Measurements from ENCODE around the gene CFAP206.

DNA sequence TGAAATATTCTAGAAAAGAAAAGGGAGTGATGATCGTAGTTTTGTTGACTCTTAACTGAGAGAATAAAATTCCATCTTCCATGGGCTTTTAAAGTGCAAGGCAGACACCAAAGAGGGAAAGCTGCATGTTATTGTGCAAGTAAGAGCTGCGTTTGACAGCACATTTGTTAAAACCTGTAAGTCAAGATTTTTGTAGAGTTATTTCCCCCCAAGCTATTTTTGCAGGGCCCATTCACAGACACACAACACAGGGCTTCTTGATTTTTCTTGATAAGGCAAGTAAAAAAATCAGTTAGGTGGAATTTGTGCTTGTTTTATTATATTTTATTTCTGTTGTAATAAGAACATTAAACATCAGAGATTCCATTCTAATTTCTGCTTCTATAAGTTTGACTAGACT is 13.8 kb downstream of the CFAP206 start:
- TF ChIP-seq, protein P1, sequence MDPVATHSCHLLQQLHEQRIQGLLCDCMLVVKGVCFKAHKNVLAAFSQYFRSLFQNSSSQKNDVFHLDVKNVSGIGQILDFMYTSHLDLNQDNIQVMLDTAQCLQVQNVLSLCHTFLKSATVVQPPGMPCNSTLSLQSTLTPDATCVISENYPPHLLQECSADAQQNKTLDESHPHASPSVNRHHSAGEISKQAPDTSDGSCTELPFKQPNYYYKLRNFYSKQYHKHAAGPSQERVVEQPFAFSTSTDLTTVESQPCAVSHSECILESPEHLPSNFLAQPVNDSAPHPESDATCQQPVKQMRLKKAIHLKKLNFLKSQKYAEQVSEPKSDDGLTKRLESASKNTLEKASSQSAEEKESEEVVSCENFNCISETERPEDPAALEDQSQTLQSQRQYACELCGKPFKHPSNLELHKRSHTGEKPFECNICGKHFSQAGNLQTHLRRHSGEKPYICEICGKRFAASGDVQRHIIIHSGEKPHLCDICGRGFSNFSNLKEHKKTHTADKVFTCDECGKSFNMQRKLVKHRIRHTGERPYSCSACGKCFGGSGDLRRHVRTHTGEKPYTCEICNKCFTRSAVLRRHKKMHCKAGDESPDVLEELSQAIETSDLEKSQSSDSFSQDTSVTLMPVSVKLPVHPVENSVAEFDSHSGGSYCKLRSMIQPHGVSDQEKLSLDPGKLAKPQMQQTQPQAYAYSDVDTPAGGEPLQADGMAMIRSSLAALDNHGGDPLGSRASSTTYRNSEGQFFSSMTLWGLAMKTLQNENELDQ (tag by site-specific recombination; IDR thresholded peaks at IDR 0.05; ENCODE audit: low read depth): no peak
- TF ChIP-seq SETDB1 (IDR thresholded peaks at IDR 0.05; ENCODE audit: insufficient read length, low read length) (no peak), CTCF (tag by site-specific recombination; IDR thresholded peaks at IDR 0.05) (no peak), ZFP3 (tag by site-specific recombination; IDR thresholded peaks at IDR 0.05; ENCODE audit: low read depth) (no peak), MZF1 (tag by site-specific recombination; IDR thresholded peaks at IDR 0.05; ENCODE audit: borderline replicate concordance) (no peak), ZNF548 (tag by site-specific recombination; IDR thresholded peaks at IDR 0.05) (no peak), ZNF639 (tag by site-specific recombination; IDR thresholded peaks at IDR 0.05) (no peak), MEIS1 (CRISPR knock-in tag; IDR thresholded peaks at IDR 0.05; ENCODE audit: borderline replicate concordance) (no peak)
- TF ChIP-seq, protein P2, sequence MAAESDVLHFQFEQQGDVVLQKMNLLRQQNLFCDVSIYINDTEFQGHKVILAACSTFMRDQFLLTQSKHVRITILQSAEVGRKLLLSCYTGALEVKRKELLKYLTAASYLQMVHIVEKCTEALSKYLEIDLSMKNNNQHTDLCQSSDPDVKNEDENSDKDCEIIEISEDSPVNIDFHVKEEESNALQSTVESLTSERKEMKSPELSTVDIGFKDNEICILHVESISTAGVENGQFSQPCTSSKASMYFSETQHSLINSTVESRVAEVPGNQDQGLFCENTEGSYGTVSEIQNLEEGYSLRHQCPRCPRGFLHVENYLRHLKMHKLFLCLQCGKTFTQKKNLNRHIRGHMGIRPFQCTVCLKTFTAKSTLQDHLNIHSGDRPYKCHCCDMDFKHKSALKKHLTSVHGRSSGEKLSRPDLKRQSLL (tag by site-specific recombination; IDR thresholded peaks at IDR 0.05): no peak

Data from HEK293 (cell line).